SU-DHL-6 (cell line): ENCODE results near the gene GRM8.

Source experiments
- H2AFZ ChIP-seq: fragments of 200-600 bp; sonication (generic); 2 replicates; pipeline ENCODE4 v1.6.1; 2014; ENCODE audit warnings: low read depth, mild to moderate bottlenecking, moderate library complexity, mixed read lengths, antibody characterized with exemption, low read length; ENCODE audit not compliant: severe bottlenecking
- H3F3A ChIP-seq: fragments of 200-600 bp; shearing (Covaris generic); 2 replicates; pipeline ENCODE4 v1.6.0; 2016; ENCODE audit warnings: antibody characterized with exemption, mild to moderate bottlenecking; ENCODE audit not compliant: insufficient read depth
- H3K27ac ChIP-seq: fragments of 200-600 bp; sonication (generic); 2 replicates; pipeline ENCODE4 v1.5.1; 2016; ENCODE audit warnings: low read depth, mild to moderate bottlenecking, low read length, moderate library complexity, mixed read lengths
- H3K27me3 ChIP-seq: fragments of 200-600 bp; sonication (generic), shearing (Covaris generic); 2 replicates; pipeline ENCODE4 v1.6.0; 2014; ENCODE audit warnings: mild to moderate bottlenecking, low read length
- H3K36me3 ChIP-seq: fragments of 200-600 bp; sonication (generic); 2 replicates; pipeline ENCODE4 v1.6.1; 2014; ENCODE audit warnings: mild to moderate bottlenecking, low read length, mixed read lengths
- H3K4me2 ChIP-seq: fragments of 300-600, 200-600 bp; shearing (Covaris generic), sonication (generic); 2 replicates; pipeline ENCODE4 v1.6.0; 2014; ENCODE audit warnings: low read length, low read depth, mild to moderate bottlenecking; ENCODE audit not compliant: poor library complexity, severe bottlenecking
- H3K4me3 ChIP-seq: fragments of 200-600 bp; sonication (generic); 2 replicates; pipeline ENCODE4 v1.5.1; 2014; ENCODE audit warnings: antibody characterized with exemption, low read length, mild to moderate bottlenecking, mixed read lengths; ENCODE audit not compliant: insufficient read depth, poor library complexity, severe bottlenecking
- H3K79me2 ChIP-seq: fragments of 200-600 bp; sonication (generic); 2 replicates; pipeline ENCODE4 v1.6.1; 2014; ENCODE audit warnings: mild to moderate bottlenecking, low read length, moderate library complexity; ENCODE audit not compliant: insufficient read depth
- H3K9ac ChIP-seq: fragments of 200-600 bp; sonication (generic); 2 replicates; pipeline ENCODE4 v1.7.0; 2014; ENCODE audit warnings: mild to moderate bottlenecking, low read length
- H3K9me2 ChIP-seq: fragments of 200-600 bp; sonication (generic); replicated peaks from 2 replicates; pipeline ENCODE4 v1.6.1; 2014; ENCODE audit warnings: low read length; ENCODE audit not compliant: insufficient read depth
- H3K9me3 ChIP-seq: fragments of 200-600 bp; sonication (generic); 2 replicates; pipeline ENCODE4 v1.6.1; 2014; ENCODE audit warnings: low read length, mixed read lengths; ENCODE audit not compliant: insufficient read depth
- H4K20me1 ChIP-seq: fragments of 200-600 bp; sonication (generic); 2 replicates; pipeline ENCODE4 v1.6.1; 2014; ENCODE audit warnings: low read depth, mild to moderate bottlenecking, antibody characterized with exemption, low read length, moderate library complexity, mixed read lengths
- EZH2phosphoT487 ChIP-seq: fragments of 200-600 bp; sonication (generic), shearing (Covaris generic); conservative IDR thresholded peaks from 2 replicates; pipeline ENCODE4 v1.6.1; 2018; ENCODE audit warnings: mild to moderate bottlenecking, antibody characterized with exemption, low read length, moderate library complexity, mixed read lengths
- TF ChIP-seq, protein P1 (sequence below): fragments of 200-600 bp; sonication (generic); IDR thresholded peaks from one replicate; pipeline ENCODE4 v1.5.1; 2017; ENCODE audit warnings: antibody characterized with exemption, mild to moderate bottlenecking, low read length, moderate library complexity; ENCODE audit not compliant: insufficient read depth, poor library complexity, severe bottlenecking

GRM8 gene

DNA sequence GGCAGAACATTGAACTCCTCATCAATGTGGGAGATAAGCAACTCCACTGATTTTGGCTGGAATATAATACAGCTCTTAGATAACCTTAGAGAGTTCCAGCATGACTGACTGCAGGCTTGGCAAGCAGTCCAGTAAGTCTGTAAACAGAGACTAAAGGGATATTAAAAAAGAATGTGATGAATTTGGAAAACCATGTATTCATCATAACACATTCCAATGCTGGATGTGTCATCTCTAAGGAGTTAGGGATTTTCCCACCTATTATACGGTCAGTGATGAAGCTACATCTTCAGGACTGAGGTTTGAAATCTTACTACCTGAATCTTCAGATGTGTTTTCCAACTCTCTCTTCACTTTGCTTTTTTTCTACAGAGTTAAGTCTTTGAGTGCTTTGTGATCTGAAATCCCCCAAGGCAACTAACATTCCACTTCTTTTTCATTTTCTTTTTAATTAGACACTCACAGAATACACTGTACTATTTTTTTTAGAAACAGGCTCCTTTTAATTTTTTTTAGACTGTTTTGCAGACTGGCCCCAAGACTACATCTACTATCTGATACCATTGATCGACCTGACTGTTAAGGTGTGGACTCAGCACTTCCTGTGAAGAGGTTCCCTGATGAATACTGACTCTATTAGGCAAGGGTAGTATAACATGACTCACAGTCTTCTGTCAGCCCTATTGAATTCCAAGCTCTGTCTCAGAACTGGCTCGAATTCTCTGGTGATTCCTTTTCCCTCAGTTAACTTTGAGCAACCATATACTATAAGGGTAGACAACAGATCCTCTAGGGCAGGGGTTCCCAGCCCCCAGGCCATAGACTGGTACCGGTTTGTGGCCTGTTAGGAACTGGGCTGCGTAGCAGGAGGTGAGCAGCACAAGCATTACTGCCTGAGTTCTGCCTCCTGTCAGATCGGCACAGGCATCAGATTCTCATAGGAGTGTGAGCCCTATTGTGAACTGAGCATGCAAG, 678.2 kb downstream of the GRM8 start:
- Histone ChIP-seq H3K79me2 (no peaks in the 10 kb centered on the region), H3K36me3 (no peaks in the 10 kb centered on the region), H2AFZ (no peak overlapping the region), H3K9me3 (no peaks in the 10 kb centered on the region), H3K9ac (no peak overlapping the region), H3K27me3 (no peaks in the 10 kb centered on the region), H4K20me1 (no peaks in the 10 kb centered on the region), H3K4me2 (no peak overlapping the region), H3K4me3 (no peak overlapping the region), H3K9me2 (no peaks in the 10 kb centered on the region), H3K27ac (no peak overlapping the region), H3F3A (no peaks in the 10 kb centered on the region)
- TF ChIP-seq, protein P1, sequence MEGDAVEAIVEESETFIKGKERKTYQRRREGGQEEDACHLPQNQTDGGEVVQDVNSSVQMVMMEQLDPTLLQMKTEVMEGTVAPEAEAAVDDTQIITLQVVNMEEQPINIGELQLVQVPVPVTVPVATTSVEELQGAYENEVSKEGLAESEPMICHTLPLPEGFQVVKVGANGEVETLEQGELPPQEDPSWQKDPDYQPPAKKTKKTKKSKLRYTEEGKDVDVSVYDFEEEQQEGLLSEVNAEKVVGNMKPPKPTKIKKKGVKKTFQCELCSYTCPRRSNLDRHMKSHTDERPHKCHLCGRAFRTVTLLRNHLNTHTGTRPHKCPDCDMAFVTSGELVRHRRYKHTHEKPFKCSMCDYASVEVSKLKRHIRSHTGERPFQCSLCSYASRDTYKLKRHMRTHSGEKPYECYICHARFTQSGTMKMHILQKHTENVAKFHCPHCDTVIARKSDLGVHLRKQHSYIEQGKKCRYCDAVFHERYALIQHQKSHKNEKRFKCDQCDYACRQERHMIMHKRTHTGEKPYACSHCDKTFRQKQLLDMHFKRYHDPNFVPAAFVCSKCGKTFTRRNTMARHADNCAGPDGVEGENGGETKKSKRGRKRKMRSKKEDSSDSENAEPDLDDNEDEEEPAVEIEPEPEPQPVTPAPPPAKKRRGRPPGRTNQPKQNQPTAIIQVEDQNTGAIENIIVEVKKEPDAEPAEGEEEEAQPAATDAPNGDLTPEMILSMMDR, result no peak
- no peak for TF ChIP-seq EZH2phosphoT487

DNA sequence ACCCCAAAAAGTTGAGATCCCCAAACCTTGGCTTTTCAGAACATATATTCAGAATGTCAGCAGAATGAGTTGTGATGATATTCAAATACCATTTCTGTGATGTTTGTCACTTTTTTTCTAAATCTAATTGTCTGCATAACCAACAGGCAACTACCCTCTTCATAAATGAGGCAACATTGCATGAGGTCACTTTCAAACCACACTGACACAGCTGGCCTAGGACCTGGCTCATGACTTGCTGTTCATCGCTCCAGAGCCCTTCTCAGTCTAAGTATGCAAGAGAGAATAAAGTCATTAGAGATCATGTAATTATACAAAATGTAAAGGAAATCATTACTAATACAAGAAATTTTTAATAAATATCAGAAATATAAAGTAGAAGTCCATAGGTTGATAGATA, 681.9 kb downstream of the GRM8 start:
- H3F3A ChIP-seq, result no peaks in the 10 kb centered on the region
- H3K4me3 ChIP-seq, result no peak overlapping the region
- H3K79me2 ChIP-seq, result no peaks in the 10 kb centered on the region
- H4K20me1 ChIP-seq, result no peaks in the 10 kb centered on the region
- H3K9ac ChIP-seq, result no peak overlapping the region
- no peak overlapping the region for H3K4me2 ChIP-seq
- H2AFZ ChIP-seq, result no peak overlapping the region
- H3K27ac ChIP-seq, result no peak overlapping the region
- H3K36me3 ChIP-seq, result no peaks in the 10 kb centered on the region
- no peaks in the 10 kb centered on the region for H3K27me3 ChIP-seq
- H3K9me3 ChIP-seq, result no peaks in the 10 kb centered on the region; the same call in 1 of the 2 replicates
- no peak for TF ChIP-seq EZH2phosphoT487
- TF ChIP-seq, protein P1, result no peak
- no peaks in the 10 kb centered on the region for H3K9me2 ChIP-seq

DNA sequence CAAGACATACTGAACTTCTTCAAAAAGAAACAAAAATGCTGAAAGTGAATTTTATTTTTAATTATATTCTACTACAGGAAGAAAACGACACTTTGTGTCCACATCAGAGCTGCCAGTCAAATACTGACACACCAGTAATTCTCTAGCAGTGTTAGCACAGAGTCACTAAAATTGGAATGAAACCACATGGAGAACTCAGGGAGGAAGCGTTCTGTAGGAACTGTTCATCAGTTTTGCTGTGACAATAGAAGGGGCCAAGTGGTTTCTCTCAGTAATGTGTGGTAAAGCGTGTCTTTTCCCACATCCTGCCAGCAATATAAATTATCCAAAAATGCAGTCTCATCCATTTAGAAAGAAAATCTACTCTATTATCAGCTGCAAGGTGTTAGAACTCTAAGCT, 683.3 kb downstream of the GRM8 start:
- Histone ChIP-seq H3K9me2 (no peaks in the 10 kb centered on the region), H3K4me2 (no peak overlapping the region), H3K27ac (no peak overlapping the region), H3K27me3 (no peaks in the 10 kb centered on the region), H3K36me3 (no peaks in the 10 kb centered on the region), H3K9me3 (no peaks in the 10 kb centered on the region; the same call in 1 of the 2 replicates), H3K9ac (no peak overlapping the region), H3K4me3 (no peak overlapping the region), H2AFZ (peak overlapping the region; percentile 19), H4K20me1 (no peaks in the 10 kb centered on the region), H3F3A (no peaks in the 10 kb centered on the region), H3K79me2 (no peaks in the 10 kb centered on the region)
- TF ChIP-seq, protein P1, result no peak
- no peak for TF ChIP-seq EZH2phosphoT487
